DOHH2 (cell line): ENCODE results near the gene SAA2.
"Not testable (repeated sequence)": the region's sequence is repeated elsewhere in the genome, so short reads cannot be mapped to it uniquely, and the experiment has no call there.

Experiments used
- H3F3A ChIP-seq: fragments of 200-600 bp; sonication (generic), shearing (Covaris generic); 2 replicates; pipeline ENCODE4 v1.6.0; 2016; ENCODE audit warnings: antibody characterized with exemption, mild to moderate bottlenecking; ENCODE audit not compliant: control insufficient read depth, insufficient read depth
- H3K27ac ChIP-seq: fragments of 200-600 bp; sonication (generic); 2 replicates; pipeline ENCODE4 v1.5.1; 2014; ENCODE audit warnings: low read depth, mild to moderate bottlenecking, low read length, moderate library complexity
- H3K27me3 ChIP-seq: fragments of 200-600 bp; sonication (generic); 2 replicates; pipeline ENCODE4 v1.6.1; 2014; ENCODE audit warnings: mild to moderate bottlenecking, low read length, mixed read lengths; ENCODE audit not compliant: control insufficient read depth
- H3K36me3 ChIP-seq: fragments of 200-600 bp; sonication (generic); 2 replicates; pipeline ENCODE4 v1.6.1; 2014; ENCODE audit warnings: mild to moderate bottlenecking, low read length, moderate library complexity, mixed read lengths; ENCODE audit not compliant: control insufficient read depth
- H3K4me1 ChIP-seq: fragments of 200-600 bp; sonication (generic); 2 replicates; pipeline ENCODE4 v1.6.1; 2014; ENCODE audit warnings: mild to moderate bottlenecking, low read length, mixed read lengths; ENCODE audit not compliant: control insufficient read depth
- H3K4me2 ChIP-seq: fragments of 200-600 bp; sonication (generic); 2 replicates; pipeline ENCODE4 v1.6.0; 2014; ENCODE audit warnings: mild to moderate bottlenecking, low read length, moderate library complexity
- H3K4me3 ChIP-seq: fragments of 200-600 bp; sonication (generic); 2 replicates; pipeline ENCODE4 v1.5.1; 2014; ENCODE audit warnings: mild to moderate bottlenecking, low read length, mixed read lengths
- H3K79me2 ChIP-seq: fragments of 200-600 bp; sonication (generic); 2 replicates; pipeline ENCODE4 v1.6.1; 2014; ENCODE audit warnings: mild to moderate bottlenecking, low read length, mixed read lengths; ENCODE audit not compliant: control insufficient read depth
- H3K9me2 ChIP-seq: fragments of 200-600 bp; sonication (generic); replicated peaks from 2 replicates; pipeline ENCODE4 v1.6.1; 2014; ENCODE audit warnings: mild to moderate bottlenecking, low read length, mixed read lengths; ENCODE audit not compliant: control insufficient read depth
- H3K9me3 ChIP-seq: fragments of 200-600 bp; sonication (generic); 2 replicates; pipeline ENCODE4 v1.6.1; 2014; ENCODE audit warnings: antibody characterized with exemption, low read length, mixed read lengths; ENCODE audit not compliant: control insufficient read depth, insufficient read depth
- H4K20me1 ChIP-seq: fragments of 200-600 bp; sonication (generic); 2 replicates; pipeline ENCODE4 v1.6.0; 2014; ENCODE audit warnings: low read depth, mild to moderate bottlenecking, antibody characterized with exemption, low read length, moderate library complexity; ENCODE audit not compliant: control insufficient read depth, insufficient read depth
- EZH2phosphoT487 ChIP-seq: fragments of 200-600 bp; sonication (generic); IDR thresholded peaks from 2 replicates; pipeline ENCODE4 v1.6.1; 2017; ENCODE audit warnings: borderline replicate concordance, mild to moderate bottlenecking, antibody characterized with exemption, low read length, moderate library complexity, mixed read lengths
- TF ChIP-seq, protein P1 (sequence below): fragments of 200-600 bp; sonication (generic); IDR thresholded peaks from one replicate; pipeline ENCODE4 v1.5.1; 2014; ENCODE audit warnings: antibody characterized with exemption, mild to moderate bottlenecking, low read depth, low read length; ENCODE audit not compliant: poor library complexity, severe bottlenecking

SAA2 gene

DNA sequence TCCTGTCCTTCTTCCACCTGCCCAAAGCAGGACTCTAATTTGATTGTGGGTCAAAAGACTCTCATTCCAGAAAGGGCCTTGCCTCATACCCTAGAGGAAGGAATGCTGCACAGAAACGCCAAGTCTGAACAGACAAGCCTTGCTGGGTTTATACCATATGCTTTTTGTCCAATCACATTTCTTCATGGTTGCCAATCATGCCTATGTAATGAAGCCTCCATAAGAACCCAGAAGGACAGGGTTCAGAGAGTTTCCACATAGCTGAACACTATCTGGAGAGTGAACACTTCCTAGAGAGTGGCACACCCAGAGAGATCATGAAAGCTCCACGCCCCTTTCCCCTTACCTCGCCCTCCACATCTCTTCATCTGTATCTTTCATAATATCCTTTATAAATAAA lies 4.8 kb upstream of the SAA2 start:
- Histone ChIP-seq H3K9me3 (no peaks in the 10 kb centered on the region), H3K4me3 (no peak overlapping the region), H3K36me3 (no peaks in the 10 kb centered on the region), H3K9me2 (no peaks in the 10 kb centered on the region), H3K27ac (no peak overlapping the region), H4K20me1 (no peaks in the 10 kb centered on the region), H3K79me2 (no peaks in the 10 kb centered on the region), H3K4me1 (no peaks in the 10 kb centered on the region), H3K27me3 (peaks cover 8% of the 10 kb centered on the region), H3K4me2 (no peak overlapping the region), H3F3A (no peaks in the 10 kb centered on the region)
- TF ChIP-seq, protein P1, sequence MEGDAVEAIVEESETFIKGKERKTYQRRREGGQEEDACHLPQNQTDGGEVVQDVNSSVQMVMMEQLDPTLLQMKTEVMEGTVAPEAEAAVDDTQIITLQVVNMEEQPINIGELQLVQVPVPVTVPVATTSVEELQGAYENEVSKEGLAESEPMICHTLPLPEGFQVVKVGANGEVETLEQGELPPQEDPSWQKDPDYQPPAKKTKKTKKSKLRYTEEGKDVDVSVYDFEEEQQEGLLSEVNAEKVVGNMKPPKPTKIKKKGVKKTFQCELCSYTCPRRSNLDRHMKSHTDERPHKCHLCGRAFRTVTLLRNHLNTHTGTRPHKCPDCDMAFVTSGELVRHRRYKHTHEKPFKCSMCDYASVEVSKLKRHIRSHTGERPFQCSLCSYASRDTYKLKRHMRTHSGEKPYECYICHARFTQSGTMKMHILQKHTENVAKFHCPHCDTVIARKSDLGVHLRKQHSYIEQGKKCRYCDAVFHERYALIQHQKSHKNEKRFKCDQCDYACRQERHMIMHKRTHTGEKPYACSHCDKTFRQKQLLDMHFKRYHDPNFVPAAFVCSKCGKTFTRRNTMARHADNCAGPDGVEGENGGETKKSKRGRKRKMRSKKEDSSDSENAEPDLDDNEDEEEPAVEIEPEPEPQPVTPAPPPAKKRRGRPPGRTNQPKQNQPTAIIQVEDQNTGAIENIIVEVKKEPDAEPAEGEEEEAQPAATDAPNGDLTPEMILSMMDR: no peak
- no peak for TF ChIP-seq EZH2phosphoT487

DNA sequence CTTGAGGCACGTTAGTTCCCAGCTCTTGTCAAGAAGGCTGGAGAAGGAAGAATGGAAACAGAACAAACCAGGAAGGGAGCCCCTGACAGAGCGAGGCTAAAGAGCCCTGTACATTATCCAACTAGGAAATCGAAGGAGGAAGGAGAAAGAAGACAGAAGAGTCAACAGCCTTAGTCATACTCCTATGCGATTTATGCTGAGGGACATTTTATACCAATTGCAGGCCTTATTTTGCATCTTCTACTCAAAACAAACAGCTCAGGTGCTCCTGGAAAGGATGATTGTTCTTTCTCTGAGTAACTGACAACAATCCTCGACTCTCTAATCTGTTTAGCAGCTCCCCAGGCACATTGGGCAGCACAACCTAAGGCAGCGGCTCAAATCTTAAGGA lies 1.3 kb downstream of the SAA2 start:
- H3K36me3 ChIP-seq, H3K4me2 ChIP-seq, H3K9me2 ChIP-seq, H3K4me3 ChIP-seq, H3K9me3 ChIP-seq, H3K27ac ChIP-seq, H3F3A ChIP-seq, H3K4me1 ChIP-seq, H3K79me2 ChIP-seq, H3K27me3 ChIP-seq, H4K20me1 ChIP-seq: not testable (repeated sequence)

DNA sequence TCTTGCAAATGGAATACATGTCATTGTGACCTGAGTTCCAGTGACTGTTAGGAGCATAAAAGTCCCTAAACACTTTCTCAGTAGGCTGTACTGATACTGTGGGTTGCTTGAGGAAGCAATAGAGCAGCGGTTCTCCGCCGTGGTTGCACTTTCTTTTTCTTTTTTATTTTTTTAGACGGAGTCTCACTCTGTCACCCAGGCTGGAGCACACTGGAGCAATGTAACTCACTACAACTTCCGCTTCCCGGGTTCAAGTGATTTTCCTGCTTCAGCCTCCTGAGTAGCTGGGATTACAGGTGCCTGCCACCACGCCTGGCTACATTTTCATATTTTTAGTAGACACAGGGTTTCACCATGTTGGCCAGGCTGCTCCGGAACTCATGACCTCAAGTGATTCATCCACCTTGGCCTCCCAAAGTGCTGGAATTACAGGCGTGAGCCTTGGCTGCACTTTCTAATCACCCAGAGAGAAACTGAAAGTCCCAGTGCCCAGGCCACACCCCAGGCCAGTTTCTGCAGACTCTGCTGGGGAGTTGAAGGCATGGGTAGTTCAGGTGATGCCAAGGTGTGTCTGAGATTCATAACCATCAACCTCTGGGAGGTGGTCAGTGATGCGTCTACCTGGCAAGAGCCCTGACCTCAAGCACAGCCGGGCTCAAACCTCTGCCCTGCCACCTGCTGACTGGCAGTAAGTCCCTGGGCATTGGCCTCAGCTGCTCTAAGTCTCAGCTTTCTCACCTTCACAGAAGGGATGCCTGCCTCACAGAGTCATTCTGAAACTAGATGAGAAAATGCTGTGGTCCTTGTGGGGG lies 1.9 kb downstream of the SAA2 start:
- not testable (repeated sequence) for H3K79me2 ChIP-seq, H3K4me1 ChIP-seq, H3K4me3 ChIP-seq, H3F3A ChIP-seq, H3K27ac ChIP-seq, H4K20me1 ChIP-seq, H3K9me2 ChIP-seq, H3K36me3 ChIP-seq, H3K27me3 ChIP-seq, H3K9me3 ChIP-seq, H3K4me2 ChIP-seq

DNA sequence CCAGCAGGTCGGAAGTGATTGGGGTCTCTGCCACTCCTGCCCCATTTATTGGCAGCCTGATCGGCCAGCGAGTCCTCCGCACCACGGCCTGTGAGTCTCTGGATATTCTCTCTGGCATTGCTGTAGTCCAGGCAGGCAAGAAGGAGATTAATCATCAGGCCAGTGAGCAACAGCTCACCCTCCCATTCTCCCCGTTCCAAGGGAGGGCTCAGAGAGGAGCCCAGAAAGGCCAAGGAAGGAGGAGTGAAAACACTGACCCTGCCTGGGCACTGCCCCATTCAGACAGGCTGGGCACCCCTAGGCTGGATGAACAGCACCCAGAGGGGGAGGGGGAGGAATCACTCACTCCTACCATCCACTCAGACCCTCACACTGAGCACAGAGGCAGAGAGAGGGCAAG lies 3.1 kb downstream of the SAA2 start:
- Histone ChIP-seq H4K20me1 (no peaks in the 10 kb centered on the region), H3K4me2 (no peak overlapping the region), H3K4me3 (no peak overlapping the region), H3K27me3 (0 out of 2 replicates have a peak, but pooled peaks cover 2% of the 10 kb centered on the region), H3K27ac (no peak overlapping the region), H3K36me3 (no peaks in the 10 kb centered on the region), H3K9me3 (no peaks in the 10 kb centered on the region), H3K79me2 (no peaks in the 10 kb centered on the region), H3F3A (no peaks in the 10 kb centered on the region), H3K4me1 (0 out of 2 replicates have a peak, but pooled peaks cover 2% of the 10 kb centered on the region), H3K9me2 (no peaks in the 10 kb centered on the region)
- no peak for TF ChIP-seq EZH2phosphoT487
- TF ChIP-seq, protein P1: no peak
